IMR-90 (cell line): ENCODE data around the gene SLC9A5. TPM values are rescaled to one million over a fixed set of nuclear protein-coding genes. Genes with fewer than 3 reads are reported as not detected.

ENCODE experiments used
- ATAC-seq: fragments of 200-7000 bp; cut with Tn5 transposase; 2 replicates; pipeline ENCODE4 v1.9.1; 2020; ENCODE audit warnings: low read depth, mild to moderate bottlenecking, moderate library complexity
- BruUV-seq: library from RNA; stranded (reverse); fragments of 400-500 nt; replicated peaks from 2 replicates; lab custom pipeline; 2021; lab: Mats Ljungman, UMichigan
- CTCF ChIA-PET: fragments of 300-600 bp; formaldehyde crosslinking; extraction: SDS; loops from one replicate; lab custom pipeline; 2021; ENCODE audit warnings: antibody characterized with exemption; lab: Yijun Ruan, JAX
- POLR2A ChIA-PET: fragments of 300-600 bp; sonication (Branson Sonifier 250); formaldehyde crosslinking; loops from one replicate; lab custom pipeline; 2022; ENCODE audit warnings: antibody characterized with exemption; ENCODE audit not compliant: unreplicated experiment; lab: Charles Lee
- DNase-seq: peaks from one replicate; pipeline ENCODE4 v3.0.0; 2013
- H2AFZ ChIP-seq: replicated peaks from 2 replicates; pipeline ENCODE3; 2013; ENCODE audit warnings: low read length, mild to moderate bottlenecking; ENCODE audit not compliant: poor library complexity
- H2AK5ac ChIP-seq: 2 replicates; pipeline ENCODE4 v1.6.1; 2013; ENCODE audit warnings: low read depth, low read length, inconsistent platforms
- H2AK9ac ChIP-seq: replicated peaks from 2 replicates; pipeline ENCODE3; 2013; ENCODE audit warnings: mild to moderate bottlenecking, low read depth, low read length, moderate library complexity; ENCODE audit not compliant: poor library complexity
- H2BK120ac ChIP-seq: 2 replicates; pipeline ENCODE4 v1.6.1; 2013; ENCODE audit warnings: low read depth, low read length, inconsistent platforms
- H2BK15ac ChIP-seq: 3 replicates; pipeline ENCODE4 v1.6.1; 2013; ENCODE audit warnings: low read depth, low read length, inconsistent platforms
- H2BK20ac ChIP-seq: 2 replicates; pipeline ENCODE4 v1.6.1; 2013; ENCODE audit warnings: low read depth, mild to moderate bottlenecking, inconsistent platforms, low read length, moderate library complexity
- H2BK5ac ChIP-seq: 2 replicates; pipeline ENCODE4 v1.6.1; 2013; ENCODE audit warnings: mild to moderate bottlenecking, low read depth, low read length, inconsistent platforms; ENCODE audit not compliant: poor library complexity, severe bottlenecking
- H3K14ac ChIP-seq: replicated peaks from 2 replicates; pipeline ENCODE4 v1.6.1; 2013; ENCODE audit warnings: low read depth, low read length, inconsistent platforms
- H3K18ac ChIP-seq: 2 replicates; pipeline ENCODE4 v1.6.1; 2013; ENCODE audit warnings: low read depth, low read length, control low read depth
- H3K23ac ChIP-seq: 2 replicates; pipeline ENCODE4 v1.6.1; 2013; ENCODE audit warnings: low read depth, low read length, inconsistent platforms
- H3K27ac ChIP-seq: 2 replicates; pipeline ENCODE4 v1.5.1; 2013; ENCODE audit warnings: mild to moderate bottlenecking, control low read depth, low read length; ENCODE audit not compliant: insufficient read depth
- H3K27me3 ChIP-seq: 2 replicates; pipeline ENCODE4 v1.6.1; 2013; ENCODE audit warnings: low read length; ENCODE audit not compliant: control insufficient read depth, insufficient read depth
- H3K36me3 ChIP-seq: 2 replicates; pipeline ENCODE4 v1.6.1; 2013; ENCODE audit warnings: low read length, mixed read lengths; ENCODE audit not compliant: control insufficient read depth, insufficient read depth
- H3K4ac ChIP-seq: 2 replicates; pipeline ENCODE4 v1.6.1; 2013; ENCODE audit warnings: low read depth, low read length, inconsistent platforms
- H3K4me1 ChIP-seq: 2 replicates; pipeline ENCODE4 v1.6.1; 2013; ENCODE audit warnings: low read length, mixed read lengths; ENCODE audit not compliant: control insufficient read depth, insufficient read depth
- H3K4me2 ChIP-seq: 2 replicates; pipeline ENCODE4 v1.6.1; 2013; ENCODE audit warnings: low read depth, mild to moderate bottlenecking, control low read depth, low read length, moderate library complexity
- H3K4me3 ChIP-seq: 2 replicates; pipeline ENCODE4 v1.5.1; 2013; ENCODE audit warnings: low read depth, mild to moderate bottlenecking, control low read depth, low read length, moderate library complexity; ENCODE audit not compliant: insufficient read depth
- H3K56ac ChIP-seq: 2 replicates; pipeline ENCODE4 v1.6.1; 2013; ENCODE audit warnings: low read length, inconsistent platforms; ENCODE audit not compliant: insufficient read depth; ENCODE audit errors: extremely low read depth
- H3K79me1 ChIP-seq, 2 experiments: 2 replicates each; pipeline ENCODE4 v1.6.1; 2013; ENCODE audit warnings: low read length in 2 of 2, inconsistent platforms in 1 of 2, low read depth in 1 of 2
- H3K9ac ChIP-seq: 2 replicates; pipeline ENCODE4 v1.6.1; 2013; ENCODE audit warnings: low read depth, low read length, control low read depth
- H3K9me1 ChIP-seq: 2 replicates; pipeline ENCODE4 v1.6.1; 2013; ENCODE audit warnings: low read length, inconsistent platforms; ENCODE audit not compliant: insufficient read depth
- H3K9me3 ChIP-seq: 2 replicates; pipeline ENCODE4 v1.6.1; 2013; ENCODE audit warnings: low read length; ENCODE audit not compliant: control insufficient read depth, insufficient read depth
- H4K20me1 ChIP-seq: 2 replicates; pipeline ENCODE4 v1.6.1; 2013; ENCODE audit warnings: low read length, inconsistent platforms; ENCODE audit not compliant: insufficient read depth
- H4K5ac ChIP-seq: 2 replicates; pipeline ENCODE4 v1.6.1; 2013; ENCODE audit warnings: mild to moderate bottlenecking, low read depth, low read length, control low read depth
- H4K8ac ChIP-seq, 2 experiments: 2 replicates each; pipeline ENCODE4 v1.6.1; 2013; ENCODE audit warnings: low read depth in 2 of 2, low read length in 2 of 2, control low read depth in 1 of 2, inconsistent platforms in 1 of 2
- H4K91ac ChIP-seq: 2 replicates; pipeline ENCODE4 v1.6.1; 2013; ENCODE audit warnings: low read depth, low read length, inconsistent platforms; ENCODE audit not compliant: insufficient read depth
- FOS ChIP-seq: fragments of 150-350 bp; IDR thresholded peaks from 2 replicates; pipeline ENCODE4 v1.6.1; 2016; ENCODE audit warnings: low read depth, low read length
- WGBS, 2 experiments: methylation state at CpG; one replicate each; pipeline versions ENCODE4 v1.1.5 to v1.1.7; 2013; ENCODE audit warnings: missing lambda C conversion rate in 2 of 2; ENCODE audit not compliant: insufficient read length in 1 of 2; ENCODE audit errors: extremely low coverage in 2 of 2; 5-methylcytosine and 5-hydroxymethylcytosine counted together
- dilution Hi-C: fragments of 300-500 bp; cut with HindIII; formaldehyde crosslinking; loops from one replicate; pipeline ENCODE4 v1.14.3; 2018; ENCODE audit warnings: low sequenced_read_pairs; ENCODE audit not compliant: unreplicated experiment
- in situ Hi-C: fragments of 300-500 bp; cut with MboI; formaldehyde crosslinking; loops from 3 replicates; pipeline ENCODE4 v1.14.3; 2019; ENCODE audit warnings: low sequenced_read_pairs, inconsistent platforms, mixed read lengths
- intact Hi-C: fragments of 100-400 bp; cut with micrococcal nuclease; formaldehyde crosslinking; loops from 2 replicates; pipeline ENCODE4 v1.10.0; 2022
- polyA plus RNA-seq, 3 experiments: library from polyadenylated mRNA; depleted of rRNA; stranded (reverse); fragments of >200 nt; gene quantifications; 2 replicates each; pipeline ENCODE4 v1.2.3, GENCODE V29; 2012; ENCODE audit warnings: low replicate concordance in 1 of 3
- total RNA-seq: library from RNA; depleted of rRNA; stranded (reverse); fragments of >200 nt; gene quantifications from 2 replicates; pipeline ENCODE4 v1.2.3, GENCODE V29; 2012

SLC9A5 gene
- total and polyA plus RNA-seq, 2 of the 4 experiments (the other 2 are of a cell fraction), result 1.8 to 5.7 TPM

DNA sequence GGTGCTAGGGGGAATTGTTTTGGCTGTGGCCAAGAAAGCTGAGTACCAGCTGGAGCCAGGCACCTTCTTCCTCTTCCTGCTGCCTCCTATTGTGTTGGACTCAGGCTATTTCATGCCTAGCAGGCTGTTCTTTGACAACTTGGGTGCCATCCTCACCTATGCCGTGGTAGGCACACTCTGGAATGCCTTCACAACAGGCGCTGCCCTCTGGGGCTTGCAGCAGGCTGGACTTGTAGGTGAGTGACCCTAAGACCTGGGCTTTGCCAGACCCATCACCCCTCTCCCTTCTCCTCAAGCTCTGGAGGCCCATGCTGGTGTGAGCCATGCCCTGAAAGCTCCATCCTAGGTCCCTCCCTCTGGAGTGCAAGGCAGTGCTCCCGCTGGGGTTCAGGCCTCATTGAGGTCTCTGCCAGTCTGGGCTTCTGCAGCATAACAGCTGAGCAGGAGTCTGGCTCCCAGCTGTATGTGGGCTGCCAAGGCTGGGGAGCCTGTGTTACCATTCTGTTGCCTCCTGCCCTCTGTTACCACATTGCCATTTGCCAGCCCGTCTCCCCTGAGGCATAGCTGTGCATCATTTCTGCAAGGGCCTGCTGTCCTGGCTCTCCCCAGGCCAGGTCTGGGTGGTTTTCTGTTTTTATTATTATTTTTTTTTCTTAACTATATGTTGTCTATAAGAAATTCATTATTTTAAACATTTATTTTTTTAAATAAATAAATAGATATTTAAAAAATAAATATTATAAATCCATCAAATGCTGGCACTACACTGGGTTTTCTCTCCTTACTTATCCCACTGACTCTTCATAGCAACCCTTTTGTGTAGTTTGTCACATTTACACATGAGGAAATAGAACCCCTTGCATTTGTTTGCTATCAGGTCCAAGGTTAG lies 4.1 kb downstream of the SLC9A5 start:
- H3K27me3 ChIP-seq, result no peaks in the 10 kb centered on the region
- H3K9me3 ChIP-seq, result no peaks in the 10 kb centered on the region
- dilution Hi-C loops, result no loop called here
- H2BK20ac ChIP-seq, result no peak overlapping the region
- no peak overlapping the region for H2BK5ac ChIP-seq
- no peak overlapping the region for H4K8ac ChIP-seq
- no peaks in the 10 kb centered on the region for H4K20me1 ChIP-seq
- no TSS peak for BruUV-seq
- in situ Hi-C loops, result loop anchor here (10.0 kb wide), 1 partner anchor 202 kb away; no protein-coding TSS in a partner anchor
- H4K5ac ChIP-seq, result no peak overlapping the region
- no peak overlapping the region for H2AK9ac ChIP-seq
- H3K18ac ChIP-seq, result no peak overlapping the region
- ChIA-PET CTCF (interaction anchor here (1.4 kb wide), 1 partner anchor 8 kb away, joined by 7 read pairs; no protein-coding TSS in a partner anchor), POLR2A (no interaction called here)
- H3K14ac ChIP-seq, result no peak overlapping the region
- intact Hi-C loops, result no loop called here
- no CpG with 5 or more reads among the region's 4 CpGs for WGBS, 2 experiments
- no peak overlapping the region for H4K91ac ChIP-seq
- no peak overlapping the region for H3K23ac ChIP-seq
- H3K9ac ChIP-seq, result no peak overlapping the region
- TF ChIP-seq FOS, result no peak
- no peak overlapping the region for H3K4ac ChIP-seq
- no peak overlapping the region for H3K4me3 ChIP-seq
- peaks cover 18% of the 10 kb centered on the region for H3K36me3 ChIP-seq
- H3K79me1 ChIP-seq, result peaks cover 0 to 19% of the 10 kb centered on the region in 2 experiments; a peak in 2 of 4 replicates
- DNase-seq, result no peak
- no peak overlapping the region for H2BK120ac ChIP-seq
- H3K9me1 ChIP-seq, result peaks cover 3% of the 10 kb centered on the region; the same call in 1 of the 2 replicates
- no peak overlapping the region for H3K4me2 ChIP-seq
- H2AK5ac ChIP-seq, result no peak overlapping the region
- no peak overlapping the region for H3K56ac ChIP-seq
- no peak overlapping the region for H3K27ac ChIP-seq
- no peak for ATAC-seq
- peaks cover 12% of the 10 kb centered on the region for H3K4me1 ChIP-seq
- H2BK15ac ChIP-seq, result no peak overlapping the region
- no peak overlapping the region for H2AFZ ChIP-seq
